Breast epithelium (tissue), 3 donors: Measurements from ENCODE around the gene ZGPAT.

ENCODE experiments used
- POLR2A ChIP-seq: fragments of 450-650 bp; IDR thresholded peaks from one replicate; pipeline ENCODE4 v1.6.1; 2016; ENCODE audit warnings: antibody characterized with exemption, mild to moderate bottlenecking, moderate library complexity
- POLR2AphosphoS5 ChIP-seq, 3 donors: sonication (generic); formaldehyde crosslinking; IDR thresholded peaks; one replicate each; pipeline ENCODE4 v1.6.1; 2017; ENCODE audit warnings: antibody characterized with exemption in 3 of 3
- TF ChIP-seq, protein P1 (sequence below), 3 donors: fragments of 450-650 bp; IDR thresholded peaks; one replicate each; pipeline ENCODE4 v1.5.1; 2016 to 2017; ENCODE audit warnings: antibody characterized with exemption in 3 of 3, mild to moderate bottlenecking in 3 of 3, moderate library complexity in 3 of 3

DNA sequence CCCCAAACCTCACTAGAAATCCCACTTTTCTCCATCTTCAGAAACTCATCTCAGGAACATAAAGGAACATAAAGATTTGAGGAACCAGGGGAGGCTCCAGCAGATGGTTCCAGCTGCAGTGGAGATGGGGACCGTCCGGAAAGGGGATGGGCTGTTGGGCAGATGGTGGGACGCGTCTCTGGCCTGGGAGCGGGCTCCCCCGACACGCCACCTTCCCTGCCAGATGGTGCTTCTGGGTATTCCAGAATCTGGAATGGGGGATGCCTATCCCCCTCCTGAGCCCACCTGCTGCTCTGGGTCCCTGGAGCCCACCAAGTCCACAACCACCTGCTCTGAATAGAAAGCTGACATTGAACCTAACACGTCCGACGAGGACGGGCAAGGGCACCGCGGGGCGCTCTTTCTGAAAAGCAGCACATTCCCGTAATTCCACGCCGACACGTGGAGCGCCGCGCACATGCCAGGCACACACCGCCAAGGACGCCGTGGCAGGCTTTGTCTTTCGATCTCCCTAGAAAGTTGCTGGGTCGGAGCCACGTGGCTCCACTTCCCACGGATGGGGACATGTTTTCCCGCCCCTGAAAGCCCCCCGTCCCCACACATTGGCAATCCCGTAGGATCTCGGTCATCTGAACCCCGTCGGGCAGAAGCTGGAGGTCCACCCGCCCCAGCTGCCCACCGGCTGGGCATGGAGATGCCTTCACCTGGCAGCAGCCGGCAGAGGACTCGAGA is 59.0 kb downstream of the ZGPAT start:
- TF ChIP-seq, protein P1, sequence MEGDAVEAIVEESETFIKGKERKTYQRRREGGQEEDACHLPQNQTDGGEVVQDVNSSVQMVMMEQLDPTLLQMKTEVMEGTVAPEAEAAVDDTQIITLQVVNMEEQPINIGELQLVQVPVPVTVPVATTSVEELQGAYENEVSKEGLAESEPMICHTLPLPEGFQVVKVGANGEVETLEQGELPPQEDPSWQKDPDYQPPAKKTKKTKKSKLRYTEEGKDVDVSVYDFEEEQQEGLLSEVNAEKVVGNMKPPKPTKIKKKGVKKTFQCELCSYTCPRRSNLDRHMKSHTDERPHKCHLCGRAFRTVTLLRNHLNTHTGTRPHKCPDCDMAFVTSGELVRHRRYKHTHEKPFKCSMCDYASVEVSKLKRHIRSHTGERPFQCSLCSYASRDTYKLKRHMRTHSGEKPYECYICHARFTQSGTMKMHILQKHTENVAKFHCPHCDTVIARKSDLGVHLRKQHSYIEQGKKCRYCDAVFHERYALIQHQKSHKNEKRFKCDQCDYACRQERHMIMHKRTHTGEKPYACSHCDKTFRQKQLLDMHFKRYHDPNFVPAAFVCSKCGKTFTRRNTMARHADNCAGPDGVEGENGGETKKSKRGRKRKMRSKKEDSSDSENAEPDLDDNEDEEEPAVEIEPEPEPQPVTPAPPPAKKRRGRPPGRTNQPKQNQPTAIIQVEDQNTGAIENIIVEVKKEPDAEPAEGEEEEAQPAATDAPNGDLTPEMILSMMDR (IDR thresholded peaks at IDR 0.05), result no peak
- TF ChIP-seq POLR2A, result no peak
- TF ChIP-seq POLR2AphosphoS5 (IDR thresholded peaks at IDR 0.05), result no peak
